Activated T-cell treated with anti-CD3 and anti-CD28 coated beads for 1 hour (primary cell): ENCODE results near the gene NUP85.
A peak's percentile ranks its signal among the peaks of the same experiment; 100 is the strongest.
"Not testable (repeated sequence)": the region's sequence is repeated elsewhere in the genome, so short reads cannot be mapped to it uniquely, and the experiment has no call there.

ENCODE experiments used
- DNase-seq: peaks from one replicate; pipeline ENCODE4 v3.0.0-alpha.2; 2020; ENCODE audit warnings: low read depth

Gene NUP85

GRCh38 chr17:75205037-75205792 lies at the start of gene NUP85:
Gene NUP85 (plus strand): TSS chr17:75205679. CDS start chr17:75205762, 83 bp downstream.
- peak; percentile 88 for DNase-seq

GRCh38 chr17:75158480-75158879 lies 47.0 kb upstream of the NUP85 start:
- not testable (repeated sequence) for DNase-seq

GRCh38 chr17:75159196-75160031 lies 46.1 kb upstream of the NUP85 start:
- DNase-seq: no peak

- DNase-seq: no peak
Observed at GRCh38 chr17:75160211-75160610, 45.3 kb upstream of the NUP85 start.

GRCh38 chr17:75163074-75163473 lies 42.4 kb upstream of the NUP85 start:
- no peak for DNase-seq

- not testable (repeated sequence) for DNase-seq
Observed at GRCh38 chr17:75164606-75165005, 40.9 kb upstream of the NUP85 start.

- no peak for DNase-seq
Observed at GRCh38 chr17:75168998-75169397, 36.5 kb upstream of the NUP85 start.

- DNase-seq: no peak
Observed at GRCh38 chr17:75173526-75173925, 32.0 kb upstream of the NUP85 start.

GRCh38 chr17:75174996-75175395 lies 30.5 kb upstream of the NUP85 start:
- DNase-seq: no peak

- no peak for DNase-seq
Observed at GRCh38 chr17:75176625-75177024, 28.9 kb upstream of the NUP85 start.

- DNase-seq: no peak
Observed at GRCh38 chr17:75178453-75178852, 27.0 kb upstream of the NUP85 start.

- DNase-seq: no peak
Observed at GRCh38 chr17:75181110-75181509, 24.4 kb upstream of the NUP85 start.

- DNase-seq: peak; percentile 26
Observed at GRCh38 chr17:75181608-75182318, 23.7 kb upstream of the NUP85 start.

- DNase-seq: no peak
Observed at GRCh38 chr17:75182319-75182568, 23.2 kb upstream of the NUP85 start.

GRCh38 chr17:75182569-75183436 lies 22.7 kb upstream of the NUP85 start, which contains the start of gene SUMO2:
Gene SUMO2 (minus strand): TSS chr17:75182959. CDS start chr17:75182834, 125 bp downstream.
- DNase-seq: peak; percentile 94

GRCh38 chr17:75183999-75184884 lies 21.2 kb upstream of the NUP85 start:
- no peak for DNase-seq

GRCh38 chr17:75188614-75189013 lies 16.9 kb upstream of the NUP85 start:
- no peak for DNase-seq

GRCh38 chr17:75191584-75191983 lies 13.9 kb upstream of the NUP85 start:
- DNase-seq: no peak

- DNase-seq: no peak
Observed at GRCh38 chr17:75194879-75195278, 10.6 kb upstream of the NUP85 start.

- DNase-seq: no peak
Observed at GRCh38 chr17:75199886-75200618, 5.4 kb upstream of the NUP85 start.
